DND-41 (cell line): ENCODE data around the gene BBS9.

ENCODE experiments used
- ATAC-seq: fragments of 200-7000 bp; cut with Tn5 transposase; 3 replicates; pipeline ENCODE4 v1.9.1; 2021; ENCODE audit warnings: low read depth; ENCODE audit not compliant: insufficient read depth
- DNase-seq: peaks from one replicate; pipeline ENCODE4 v3.0.0-alpha.2; 2020
- H2AFZ ChIP-seq: 2 replicates; pipeline ENCODE4 v1.6.0; 2012; ENCODE audit warnings: low read depth, low read length
- H3K27ac ChIP-seq: 2 replicates; pipeline ENCODE4 v1.5.1; 2012; ENCODE audit warnings: low read length, inconsistent platforms
- H3K27me3 ChIP-seq: fragments of 200-600 bp; sonication (generic); 2 replicates; pipeline ENCODE4 v1.6.0; 2012; ENCODE audit warnings: low read length, mild to moderate bottlenecking, inconsistent platforms; ENCODE audit not compliant: insufficient read depth, poor library complexity
- H3K36me3 ChIP-seq: 2 replicates; pipeline ENCODE4 v1.5.1; 2012; ENCODE audit warnings: low read length, inconsistent platforms; ENCODE audit not compliant: insufficient read depth
- H3K4me1 ChIP-seq: 2 replicates; pipeline ENCODE4 v1.5.1; 2012; ENCODE audit warnings: mild to moderate bottlenecking, low read length; ENCODE audit not compliant: insufficient read depth
- H3K4me2 ChIP-seq: 2 replicates; pipeline ENCODE4 v1.6.0; 2012; ENCODE audit warnings: mild to moderate bottlenecking, moderate library complexity, low read length, inconsistent platforms; ENCODE audit not compliant: insufficient read depth
- H3K4me3 ChIP-seq, 2 experiments: fragments of 200-600 bp in 1 of 2; shearing (Covaris generic) in 1 of 2; 2 replicates each; pipeline ENCODE4 v1.5.1; 2012 to 2016; ENCODE audit warnings: inconsistent platforms in 2 of 2, low read length in 2 of 2, mild to moderate bottlenecking in 2 of 2, low read depth in 1 of 2, moderate library complexity in 1 of 2
- H3K79me2 ChIP-seq: 2 replicates; pipeline ENCODE4 v1.6.0; 2012; ENCODE audit warnings: low read length, inconsistent platforms; ENCODE audit not compliant: insufficient read depth
- H3K9ac ChIP-seq: 2 replicates; pipeline ENCODE4 v1.6.0; 2012; ENCODE audit warnings: low read depth, mild to moderate bottlenecking, inconsistent platforms, low read length, moderate library complexity
- H3K9me3 ChIP-seq: 2 replicates; pipeline ENCODE4 v1.5.1; 2012; ENCODE audit warnings: low read length, moderate library complexity, mild to moderate bottlenecking, inconsistent platforms; ENCODE audit not compliant: insufficient read depth, severe bottlenecking
- H4K20me1 ChIP-seq: 2 replicates; pipeline ENCODE4 v1.6.0; 2012; ENCODE audit warnings: low read length; ENCODE audit not compliant: insufficient read depth
- CTCF ChIP-seq: IDR thresholded peaks from 2 replicates; pipeline ENCODE4 v1.5.1; 2012; ENCODE audit warnings: borderline replicate concordance, low read length, moderate library complexity, mild to moderate bottlenecking; ENCODE audit not compliant: poor library complexity, severe bottlenecking; ENCODE audit errors: extremely low read depth
- EZH2 ChIP-seq: IDR thresholded peaks from 3 replicates; pipeline ENCODE4 v1.6.1; 2012; ENCODE audit warnings: borderline replicate concordance, low read depth, mild to moderate bottlenecking, moderate library complexity, low read length, inconsistent platforms; ENCODE audit not compliant: severe bottlenecking

BBS9 gene

GRCh38 chr7:33185786-33186185, 56.4 kb downstream of the BBS9 start:
- no peaks in the 10 kb centered on the region for H3K79me2 ChIP-seq
- H3K4me3 ChIP-seq = no peak overlapping the region
- ATAC-seq (peak; percentile 77), DNase-seq (peak; percentile 18)
- H4K20me1 ChIP-seq = no peaks in the 10 kb centered on the region
- no peaks in the 10 kb centered on the region for H3K36me3 ChIP-seq
- peaks cover 2% of the 10 kb centered on the region; the same call in 1 of the 2 replicates for H3K4me1 ChIP-seq
- H3K27me3 ChIP-seq = no peaks in the 10 kb centered on the region
- H3K27ac ChIP-seq = no peak overlapping the region
- TF ChIP-seq EZH2 (no peak), CTCF (peak; percentile 83)
- no peaks in the 10 kb centered on the region for H3K9me3 ChIP-seq
- H2AFZ ChIP-seq = no peak overlapping the region
- no peak overlapping the region for H3K4me2 ChIP-seq
- no peak overlapping the region for H3K9ac ChIP-seq

GRCh38 chr7:33186192-33186591, 56.8 kb downstream of the BBS9 start:
- Histone ChIP-seq H3K9me3 (no peaks in the 10 kb centered on the region), H3K36me3 (no peaks in the 10 kb centered on the region), H4K20me1 (no peaks in the 10 kb centered on the region), H3K27me3 (no peaks in the 10 kb centered on the region), H3K79me2 (no peaks in the 10 kb centered on the region), H3K9ac (no peak overlapping the region), H3K27ac (no peak overlapping the region), H3K4me1 (peaks cover 6% of the 10 kb centered on the region; the same call in 1 of the 2 replicates), H3K4me2 (no peak overlapping the region), H2AFZ (no peak overlapping the region), H3K4me3 (no peak overlapping the region)
- TF ChIP-seq EZH2 (no peak), CTCF (no peak)
- DNase-seq (no peak), ATAC-seq (no peak)

GRCh38 chr7:33190688-33191304, 61.4 kb downstream of the BBS9 start:
- H3K4me1 ChIP-seq = peaks cover 9% of the 10 kb centered on the region; the same call in 1 of the 2 replicates
- H3K36me3 ChIP-seq = no peaks in the 10 kb centered on the region
- DNase-seq (no peak), ATAC-seq (no peak)
- no peak for TF ChIP-seq CTCF
- no peak for TF ChIP-seq EZH2
- no peak overlapping the region; the same call in 1 of the 2 replicates for H2AFZ ChIP-seq
- H3K4me2 ChIP-seq = no peak overlapping the region
- H3K9ac ChIP-seq = no peak overlapping the region
- no peak overlapping the region for H3K4me3 ChIP-seq
- no peaks in the 10 kb centered on the region for H3K9me3 ChIP-seq
- H4K20me1 ChIP-seq = no peaks in the 10 kb centered on the region
- H3K27me3 ChIP-seq = no peaks in the 10 kb centered on the region
- H3K27ac ChIP-seq = peak overlapping the region; percentile 39
- no peaks in the 10 kb centered on the region for H3K79me2 ChIP-seq

GRCh38 chr7:33191340-33191739, 62.0 kb downstream of the BBS9 start:
- no peak for DNase-seq
- H3K27me3 ChIP-seq = no peaks in the 10 kb centered on the region
- TF ChIP-seq CTCF = no peak
- no peak overlapping the region for H3K4me3 ChIP-seq
- H2AFZ ChIP-seq = no peak overlapping the region
- no peak overlapping the region for H3K4me2 ChIP-seq
- H3K36me3 ChIP-seq = no peaks in the 10 kb centered on the region
- H3K9ac ChIP-seq = no peak overlapping the region
- no peaks in the 10 kb centered on the region for H3K79me2 ChIP-seq
- H4K20me1 ChIP-seq = no peaks in the 10 kb centered on the region
- H3K27ac ChIP-seq = no peak overlapping the region
- peak; percentile 66 for ATAC-seq
- peaks cover 9% of the 10 kb centered on the region; the same call in 1 of the 2 replicates for H3K4me1 ChIP-seq
- H3K9me3 ChIP-seq = no peaks in the 10 kb centered on the region
